GM18502 (cell line): Measurements from ENCODE around the gene SPHK2.
"Not testable (repeated sequence)": the region's sequence is repeated elsewhere in the genome, so short reads cannot be mapped to it uniquely, and the experiment has no call there.

Source experiments
- ATAC-seq: cut with Tn5 transposase; IDR thresholded peaks from one replicate; pipeline ENCODE4 v1.9.1; 2021; ENCODE audit warnings: mild to moderate bottlenecking; ENCODE audit not compliant: unreplicated experiment, poor library complexity

The SPHK2 gene

GRCh38 chr19:48650974-48651682 lies 31.8 kb downstream of the SPHK2 start:
- no peak for ATAC-seq

GRCh38 chr19:48651683-48652048 lies 32.4 kb downstream of the SPHK2 start:
- ATAC-seq: no peak

- no peak for ATAC-seq
Measured at GRCh38 chr19:48654299-48655059, 35.2 kb downstream of the SPHK2 start.

GRCh38 chr19:48656840-48657474 lies 37.7 kb downstream of the SPHK2 start:
- ATAC-seq: no peak

GRCh38 chr19:48657828-48658227 lies 38.5 kb downstream of the SPHK2 start:
- not testable (repeated sequence) for ATAC-seq

GRCh38 chr19:48658483-48658882 lies 39.2 kb downstream of the SPHK2 start:
- no peak for ATAC-seq

GRCh38 chr19:48659768-48660167 lies 40.5 kb downstream of the SPHK2 start:
- ATAC-seq: no peak

- peak; percentile 86 for ATAC-seq
Measured at GRCh38 chr19:48660852-48661710, 41.8 kb downstream of the SPHK2 start.

GRCh38 chr19:48661711-48662090 lies 42.4 kb downstream of the SPHK2 start:
- ATAC-seq: no peak

- ATAC-seq: no peak
Measured at GRCh38 chr19:48663667-48664066, 44.4 kb downstream of the SPHK2 start.

- no peak for ATAC-seq
Measured at GRCh38 chr19:48664476-48664875, 45.2 kb downstream of the SPHK2 start.

GRCh38 chr19:48665786-48666185 lies 46.5 kb downstream of the SPHK2 start:
- ATAC-seq: no peak

- ATAC-seq: no peak
Measured at GRCh38 chr19:48668332-48668731, 49.0 kb downstream of the SPHK2 start.

- no peak for ATAC-seq
Measured at GRCh38 chr19:48668761-48669160, 49.5 kb downstream of the SPHK2 start.

- ATAC-seq: no peak
Measured at GRCh38 chr19:48669903-48670668, 50.8 kb downstream of the SPHK2 start.

- no peak for ATAC-seq
Measured at GRCh38 chr19:48670699-48671445, 51.6 kb downstream of the SPHK2 start.

GRCh38 chr19:48671446-48671995 lies 52.2 kb downstream of the SPHK2 start:
- ATAC-seq: no peak

GRCh38 chr19:48672994-48673393 lies 53.7 kb downstream of the SPHK2 start, which contains the start of gene NTN5:
Gene NTN5, minus strand, starts transcription at chr19:48673017. Its CDS starts 2,031 bp downstream, at chr19:48670986.
- ATAC-seq: no peak
